Activated CD8-positive, alpha-beta T cell treated with anti-CD3 and anti-CD28 coated beads for 36 hours (primary cell): Measurements from ENCODE around the gene CSRNP3. TPM values are rescaled to one million over a fixed set of nuclear protein-coding genes. Genes with fewer than 3 reads are reported as not detected.

Experiments
- ATAC-seq: fragments of 200-7000 bp; cut with Tn5 transposase; one replicate; pipeline ENCODE4 v1.10.0; 2021; ENCODE audit warnings: mild to moderate bottlenecking, moderate library complexity
- CTCF ChIA-PET: fragments of 350-600 bp; sonication (Branson Sonifier 250); formaldehyde crosslinking; loops from one replicate; lab custom pipeline; 2021; ENCODE audit warnings: antibody characterized with exemption; lab: Charles Lee
- POLR2A ChIA-PET: fragments of 350-600 bp; sonication (Branson Sonifier 250); formaldehyde crosslinking; loops from one replicate; lab custom pipeline; 2021; ENCODE audit warnings: antibody characterized with exemption; lab: Charles Lee
- DNase-seq: peaks from one replicate; pipeline ENCODE4 v3.0.0-alpha.2; 2020
- H3K27ac Mint-ChIP-seq: one replicate; pipeline ENCODE4 v1.8.0; 2021; ENCODE audit warnings: mild to moderate bottlenecking, mixed read lengths
- H3K27me3 Mint-ChIP-seq: one replicate; pipeline ENCODE4 v1.8.0; 2021; ENCODE audit warnings: mixed read lengths
- H3K36me3 Mint-ChIP-seq: one replicate; pipeline ENCODE4 v1.8.0; 2021; ENCODE audit warnings: low read depth, mixed read lengths
- H3K4me1 Mint-ChIP-seq: one replicate; pipeline ENCODE4 v1.8.0; 2021; ENCODE audit warnings: low read depth, mixed read lengths
- H3K4me3 Mint-ChIP-seq: one replicate; pipeline ENCODE4 v1.8.0; 2021; ENCODE audit warnings: mild to moderate bottlenecking, moderate library complexity, mixed read lengths
- H3K9me3 Mint-ChIP-seq: one replicate; pipeline ENCODE4 v1.8.0; 2021; ENCODE audit warnings: mixed read lengths
- intact Hi-C: fragments of 100-400 bp; cut with micrococcal nuclease; formaldehyde crosslinking; loops from one replicate; pipeline ENCODE4 v1.10.0; 2022
- total RNA-seq, 2 experiments: library from RNA; stranded (reverse); gene quantifications; one replicate each; pipeline ENCODE4 v1.2.3, GENCODE V29; 2021
- TF ChIP-seq, protein P1 (sequence below): fragments of 200-600 bp; IDR thresholded peaks from one replicate; pipeline ENCODE4 v1.8.0; 2022; ENCODE audit warnings: antibody characterized with exemption, mild to moderate bottlenecking

The CSRNP3 gene
- total RNA-seq, 2 experiments from 2014 or later: not detected

- CTCF ChIA-PET: no interaction called here
- Mint-ChIP-seq H3K27me3 (peaks cover 5% of the 10 kb centered on the region), H3K36me3 (no peaks in the 10 kb centered on the region), H3K9me3 (no peaks in the 10 kb centered on the region), H3K4me1 (no peaks in the 10 kb centered on the region), H3K4me3 (no peak overlapping the region), H3K27ac (no peak overlapping the region)
- no peak for DNase-seq
- TF ChIP-seq, protein P1, sequence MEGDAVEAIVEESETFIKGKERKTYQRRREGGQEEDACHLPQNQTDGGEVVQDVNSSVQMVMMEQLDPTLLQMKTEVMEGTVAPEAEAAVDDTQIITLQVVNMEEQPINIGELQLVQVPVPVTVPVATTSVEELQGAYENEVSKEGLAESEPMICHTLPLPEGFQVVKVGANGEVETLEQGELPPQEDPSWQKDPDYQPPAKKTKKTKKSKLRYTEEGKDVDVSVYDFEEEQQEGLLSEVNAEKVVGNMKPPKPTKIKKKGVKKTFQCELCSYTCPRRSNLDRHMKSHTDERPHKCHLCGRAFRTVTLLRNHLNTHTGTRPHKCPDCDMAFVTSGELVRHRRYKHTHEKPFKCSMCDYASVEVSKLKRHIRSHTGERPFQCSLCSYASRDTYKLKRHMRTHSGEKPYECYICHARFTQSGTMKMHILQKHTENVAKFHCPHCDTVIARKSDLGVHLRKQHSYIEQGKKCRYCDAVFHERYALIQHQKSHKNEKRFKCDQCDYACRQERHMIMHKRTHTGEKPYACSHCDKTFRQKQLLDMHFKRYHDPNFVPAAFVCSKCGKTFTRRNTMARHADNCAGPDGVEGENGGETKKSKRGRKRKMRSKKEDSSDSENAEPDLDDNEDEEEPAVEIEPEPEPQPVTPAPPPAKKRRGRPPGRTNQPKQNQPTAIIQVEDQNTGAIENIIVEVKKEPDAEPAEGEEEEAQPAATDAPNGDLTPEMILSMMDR: no peak
- POLR2A ChIA-PET: interaction anchor here (0.6 kb wide), 1 partner anchor 27 kb away, joined by 3 read pairs; no protein-coding TSS in a partner anchor
- intact Hi-C loops: no loop called here
- no peak for ATAC-seq
Observed at GRCh38 chr2:165568361-165568760, 98.9 kb downstream of the CSRNP3 start.

- DNase-seq (no peak), ATAC-seq (no peak)
- ChIA-PET CTCF (no interaction called here), POLR2A (no interaction called here)
- H3K27me3 Mint-ChIP-seq: peaks cover 5% of the 10 kb centered on the region
- H3K4me1 Mint-ChIP-seq: no peaks in the 10 kb centered on the region
- TF ChIP-seq, protein P1: no peak
- no peak overlapping the region for H3K27ac Mint-ChIP-seq
- H3K36me3 Mint-ChIP-seq: no peaks in the 10 kb centered on the region
- intact Hi-C loops: no loop called here
- no peak overlapping the region for H3K4me3 Mint-ChIP-seq
- no peaks in the 10 kb centered on the region for H3K9me3 Mint-ChIP-seq
Observed at GRCh38 chr2:165571477-165571876, 102.0 kb downstream of the CSRNP3 start.

- Mint-ChIP-seq H3K27ac (no peak overlapping the region), H3K36me3 (no peaks in the 10 kb centered on the region), H3K4me3 (no peak overlapping the region), H3K27me3 (peaks cover 3% of the 10 kb centered on the region), H3K9me3 (no peaks in the 10 kb centered on the region), H3K4me1 (no peaks in the 10 kb centered on the region)
- ATAC-seq (no peak), DNase-seq (no peak)
- CTCF ChIA-PET: no interaction called here
- TF ChIP-seq, protein P1: no peak
- POLR2A ChIA-PET: no interaction called here
- intact Hi-C loops: no loop called here
Observed at GRCh38 chr2:165572151-165572550, 102.7 kb downstream of the CSRNP3 start.

- POLR2A ChIA-PET: no interaction called here
- TF ChIP-seq, protein P1: no peak
- Mint-ChIP-seq H3K27me3 (peaks cover 1% of the 10 kb centered on the region), H3K36me3 (no peaks in the 10 kb centered on the region), H3K4me3 (no peak overlapping the region), H3K4me1 (no peaks in the 10 kb centered on the region), H3K9me3 (no peaks in the 10 kb centered on the region), H3K27ac (no peak overlapping the region)
- ATAC-seq (no peak), DNase-seq (no peak)
- CTCF ChIA-PET: no interaction called here
- intact Hi-C loops: no loop called here
Observed at GRCh38 chr2:165573534-165574461, 104.3 kb downstream of the CSRNP3 start.

DNA sequence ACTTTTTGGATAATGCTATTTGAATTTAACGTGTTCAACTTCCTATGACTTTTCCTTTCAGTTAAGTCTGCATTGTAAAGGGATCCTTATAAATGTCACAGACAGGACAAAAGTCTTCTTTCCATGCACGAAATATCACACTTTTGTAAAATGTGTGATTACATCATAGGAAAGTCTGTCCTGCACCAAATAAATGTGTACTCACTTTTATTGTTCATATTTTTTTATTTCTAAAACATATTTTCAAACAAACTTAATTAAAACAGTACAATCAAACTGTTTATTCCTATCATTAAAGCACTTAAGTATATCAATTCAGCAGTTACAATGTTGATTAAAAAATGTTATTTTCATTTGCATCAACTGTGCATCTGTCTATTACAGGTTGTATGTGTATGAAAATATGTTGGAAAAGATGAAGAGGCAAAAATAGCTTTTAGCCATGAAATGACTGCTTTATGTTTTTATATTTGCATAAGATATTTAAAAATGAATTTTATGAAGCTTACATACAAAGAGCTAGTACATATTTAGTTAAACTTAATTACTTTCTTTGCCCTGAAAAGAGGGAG lies 105.6 kb downstream of the CSRNP3 start:
- TF ChIP-seq, protein P1: no peak
- no peaks in the 10 kb centered on the region for H3K9me3 Mint-ChIP-seq
- intact Hi-C loops: no loop called here
- no peaks in the 10 kb centered on the region for H3K27me3 Mint-ChIP-seq
- ChIA-PET CTCF (interaction anchor here (0.8 kb wide), 1 partner anchor 12 kb away, joined by 8 read pairs; no protein-coding TSS in a partner anchor), POLR2A (no interaction called here)
- DNase-seq: no peak
- no peak overlapping the region for H3K4me3 Mint-ChIP-seq
- no peaks in the 10 kb centered on the region for H3K4me1 Mint-ChIP-seq
- no peak for ATAC-seq
- no peak overlapping the region for H3K27ac Mint-ChIP-seq
- H3K36me3 Mint-ChIP-seq: no peaks in the 10 kb centered on the region
